Fibroblast of pulmonary artery (primary cell): ENCODE results near the gene RALGDS.

Experiments used
- DNase-seq: peaks from one replicate; pipeline ENCODE4 v3.0.0-alpha.2; 2010; ENCODE audit warnings: low read depth
- H3K4me3 ChIP-seq: replicated peaks from 2 replicates; pipeline ENCODE4 v1.5.1; 2011; ENCODE audit warnings: low read depth, mild to moderate bottlenecking, control low read depth, low read length, moderate library complexity
- TF ChIP-seq, protein P1 (sequence below): IDR thresholded peaks from 2 replicates; pipeline ENCODE4 v1.5.1; 2011; ENCODE audit warnings: mild to moderate bottlenecking, control low read depth, low read length, inconsistent platforms; ENCODE audit errors: missing control alignments

The RALGDS gene

DNA sequence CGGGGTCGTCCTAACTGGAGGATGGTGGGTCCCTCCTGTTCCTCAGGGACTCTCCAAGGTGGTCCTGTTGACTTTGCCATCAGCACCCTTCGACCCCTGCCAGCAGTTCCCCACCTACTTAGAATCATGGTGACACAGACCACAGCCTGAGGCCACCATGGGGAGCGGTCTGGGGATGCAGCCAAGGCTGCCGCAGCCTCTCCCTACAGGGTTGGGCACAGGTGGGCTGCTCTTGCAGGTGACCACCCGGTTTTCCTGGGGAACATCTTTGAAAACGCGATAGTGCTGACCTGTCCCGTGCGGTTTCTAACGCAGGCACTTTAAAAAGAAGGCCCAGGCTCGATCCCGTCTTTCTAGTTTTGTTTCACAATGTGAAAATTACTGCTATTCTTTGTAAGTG is 72.0 kb downstream of the RALGDS start:
- DNase-seq: no peak
- TF ChIP-seq, protein P1, sequence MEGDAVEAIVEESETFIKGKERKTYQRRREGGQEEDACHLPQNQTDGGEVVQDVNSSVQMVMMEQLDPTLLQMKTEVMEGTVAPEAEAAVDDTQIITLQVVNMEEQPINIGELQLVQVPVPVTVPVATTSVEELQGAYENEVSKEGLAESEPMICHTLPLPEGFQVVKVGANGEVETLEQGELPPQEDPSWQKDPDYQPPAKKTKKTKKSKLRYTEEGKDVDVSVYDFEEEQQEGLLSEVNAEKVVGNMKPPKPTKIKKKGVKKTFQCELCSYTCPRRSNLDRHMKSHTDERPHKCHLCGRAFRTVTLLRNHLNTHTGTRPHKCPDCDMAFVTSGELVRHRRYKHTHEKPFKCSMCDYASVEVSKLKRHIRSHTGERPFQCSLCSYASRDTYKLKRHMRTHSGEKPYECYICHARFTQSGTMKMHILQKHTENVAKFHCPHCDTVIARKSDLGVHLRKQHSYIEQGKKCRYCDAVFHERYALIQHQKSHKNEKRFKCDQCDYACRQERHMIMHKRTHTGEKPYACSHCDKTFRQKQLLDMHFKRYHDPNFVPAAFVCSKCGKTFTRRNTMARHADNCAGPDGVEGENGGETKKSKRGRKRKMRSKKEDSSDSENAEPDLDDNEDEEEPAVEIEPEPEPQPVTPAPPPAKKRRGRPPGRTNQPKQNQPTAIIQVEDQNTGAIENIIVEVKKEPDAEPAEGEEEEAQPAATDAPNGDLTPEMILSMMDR: no peak

DNA sequence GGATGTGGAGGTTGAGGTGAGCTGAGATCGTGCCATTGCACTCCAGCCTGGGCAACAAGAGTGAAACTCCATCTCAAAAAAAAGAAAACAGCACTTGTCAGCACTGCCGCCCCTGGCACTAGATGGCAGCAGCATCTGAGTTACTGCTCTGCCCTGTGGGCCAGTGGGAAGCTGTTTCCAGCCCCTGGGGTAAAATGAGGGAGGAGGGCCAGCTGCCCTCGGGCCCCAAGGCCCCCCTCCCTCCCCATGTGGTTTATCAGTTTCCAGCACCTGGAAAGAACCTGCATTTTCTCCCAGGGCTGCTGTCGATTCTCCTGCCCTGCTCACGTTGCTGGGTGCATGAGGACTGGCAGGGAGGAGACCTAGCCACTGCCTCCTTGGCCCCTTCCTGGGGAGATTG is 72.4 kb downstream of the RALGDS start:
- peak; percentile 26 for DNase-seq
- H3K4me3 ChIP-seq: no peak overlapping the region
- TF ChIP-seq, protein P1: peak; percentile 37

More for the DNA sequence above, 72.0 kb downstream of the RALGDS start:
- H3K4me3 ChIP-seq: no peak overlapping the region
